ENCODE measurements around the gene NFATC2. TPM values are rescaled to one million over a fixed set of nuclear protein-coding genes. Genes with fewer than 3 reads are reported as not detected.

Gene NFATC2
- total and polyA plus RNA-seq, 2 of the 4 experiments (the other 2 are of a cell fraction): 0.18 to 0.38 TPM

GRCh38 chr20:51573576-51574243, 31.2 kb upstream of the NFATC2 start:
- no peak overlapping the region for H2BK15ac ChIP-seq (ENCODE audit: low read depth, low read length)
- H3K27me3 ChIP-seq (ENCODE audit: control insufficient read depth, insufficient read depth, low read length): no peaks in the 10 kb centered on the region; the same call in 1 of the 2 replicates
- H3K4ac ChIP-seq (ENCODE audit: low read depth, low read length): no peak overlapping the region
- POLR2A ChIA-PET (ENCODE audit: unreplicated experiment): interaction anchor here (0.7 kb wide), 1 partner anchor 12 kb away, joined by 3 read pairs; no protein-coding TSS in a partner anchor
- no peaks in the 10 kb centered on the region for H3K36me3 ChIP-seq (ENCODE audit: control insufficient read depth, insufficient read depth, low read length)
- ATAC-seq (ENCODE audit: low read depth) (no peak), DNase-seq (no peak)
- H4K91ac ChIP-seq (ENCODE audit: insufficient read depth, low read depth, low read length): no peak overlapping the region
- H2BK120ac ChIP-seq (ENCODE audit: low read depth, low read length): no peak overlapping the region
- H3K4me3 ChIP-seq (ENCODE audit: insufficient read depth, low read depth, low read length): no peak overlapping the region
- no peak overlapping the region for H3K14ac ChIP-seq (replicated peaks; ENCODE audit: low read depth, low read length)
- H2AK5ac ChIP-seq (ENCODE audit: low read depth, low read length): no peak overlapping the region
- TF ChIP-seq USF2 (IDR thresholded peaks at IDR 0.05; ENCODE audit: low read depth, low read length) (no peak), NFE2L2 (IDR thresholded peaks at IDR 0.05; ENCODE audit: low read depth, low read length) (no peak), BHLHE40 (IDR thresholded peaks at IDR 0.05; ENCODE audit: low read depth, low read length) (no peak), MAZ (IDR thresholded peaks at IDR 0.05; ENCODE audit: borderline replicate concordance, low read depth, low read length) (no peak), RFX5 (IDR thresholded peaks at IDR 0.05; ENCODE audit: low read depth, low read length) (no peak), RCOR1 (IDR thresholded peaks at IDR 0.05; ENCODE audit: insufficient replicate concordance, low read length) (no peak), CEBPB (IDR thresholded peaks at IDR 0.05; ENCODE audit: low read depth, low read length) (no peak), FOS (IDR thresholded peaks at IDR 0.05; ENCODE audit: low read depth, low read length) (no peak), POLR2A (IDR thresholded peaks at IDR 0.05; ENCODE audit: low read depth, low read length) (no peak), RAD21 (IDR thresholded peaks at IDR 0.05; ENCODE audit: low read length) (no peak), CTCF (conservative IDR thresholded peaks at IDR 0.05; ENCODE audit: low read depth, low read length) (no peak), CHD1 (IDR thresholded peaks at IDR 0.05; ENCODE audit: low read depth, low read length) (no peak), MAFK (IDR thresholded peaks at IDR 0.05; ENCODE audit: low read depth, low read length) (no peak), ELK1 (IDR thresholded peaks at IDR 0.05; ENCODE audit: borderline replicate concordance, low read depth, low read length) (no peak), SMC3 (IDR thresholded peaks at IDR 0.05; ENCODE audit: low read depth, low read length) (no peak), MXI1 (IDR thresholded peaks at IDR 0.05; ENCODE audit: borderline replicate concordance, low read depth, low read length) (no peak)
- no peaks in the 10 kb centered on the region for H3K79me1 ChIP-seq (ENCODE audit: low read depth in 1 of 2, low read length in 2 of 2)
- H2AFZ ChIP-seq (replicated peaks; ENCODE audit: low read length, poor library complexity): no peak overlapping the region
- H3K18ac ChIP-seq (ENCODE audit: low read depth, low read length): no peak overlapping the region
- no peak overlapping the region for H3K27ac ChIP-seq (ENCODE audit: insufficient read depth, low read length)
- dilution Hi-C loops (cut with HindIII; ENCODE audit: low sequenced_read_pairs, unreplicated experiment) (no loop called here), in situ Hi-C loops (cut with MboI; ENCODE audit: low sequenced_read_pairs) (no loop called here), intact Hi-C loops (cut with micrococcal nuclease) (no loop called here)
- H4K5ac ChIP-seq (ENCODE audit: low read depth, low read length): no peak overlapping the region
- H3K9ac ChIP-seq (ENCODE audit: low read depth, low read length): no peak overlapping the region
- H3K56ac ChIP-seq (ENCODE audit: extremely low read depth, insufficient read depth, low read length): no peak overlapping the region
- peaks cover 5% of the 10 kb centered on the region for H3K9me3 ChIP-seq (ENCODE audit: control insufficient read depth, insufficient read depth, low read length)
- 0 out of 2 replicates have a peak overlapping the region, but pooled peaks have one; percentile 4 for H3K23ac ChIP-seq (ENCODE audit: low read depth, low read length)
- H3K9me1 ChIP-seq (ENCODE audit: insufficient read depth, low read length): 0 out of 2 replicates have a peak, but pooled peaks cover 3% of the 10 kb centered on the region
- H3K4me1 ChIP-seq (ENCODE audit: control insufficient read depth, insufficient read depth, low read length): peaks cover 4% of the 10 kb centered on the region; the same call in 1 of the 2 replicates
- BruUV-seq (replicated peaks): no TSS peak
- WGBS, 2 experiments (ENCODE audit: extremely low coverage in 2 of 2, insufficient read length in 1 of 2): 58% methylated on average over 2 of the region's 8 CpGs; no CpG with 5 or more reads in 1 of the 2 experiments
- H3K4me2 ChIP-seq (ENCODE audit: low read depth, low read length): no peak overlapping the region
- CTCF ChIA-PET: no interaction called here
- no peak overlapping the region for H4K8ac ChIP-seq (ENCODE audit: low read depth in 2 of 2, low read length in 2 of 2)
- no peak overlapping the region for H2AK9ac ChIP-seq (replicated peaks; ENCODE audit: low read depth, low read length, poor library complexity)
- H2BK20ac ChIP-seq (ENCODE audit: low read depth, low read length): no peak overlapping the region
- H4K20me1 ChIP-seq (ENCODE audit: insufficient read depth, low read length): no peaks in the 10 kb centered on the region
- H2BK5ac ChIP-seq (ENCODE audit: low read depth, low read length, poor library complexity, severe bottlenecking): no peak overlapping the region

Measured in IMR-90 (cell line).